Fibroblast of lung (primary cell): Measurements from ENCODE around the gene RHOXF2. TPM values are rescaled to one million over a fixed set of nuclear protein-coding genes. Genes with fewer than 3 reads are reported as not detected.
A peak's percentile ranks its signal among the peaks of the same experiment; 100 is the strongest.
"Not testable (repeated sequence)": the region's sequence is repeated elsewhere in the genome, so short reads cannot be mapped to it uniquely, and the experiment has no call there.

ENCODE experiments used
- DNase-seq, 2 donors: peaks; one replicate each; pipeline versions ENCODE4 v3.0.0 to v3.0.0-alpha.2; 2010; ENCODE audit warnings: low read depth in 2 of 2
- H2AFZ ChIP-seq: 2 replicates; pipeline ENCODE4 v1.5.1; 2012; ENCODE audit warnings: low read length, control low read depth, inconsistent platforms
- H3K27ac ChIP-seq: 2 replicates; pipeline ENCODE4 v1.5.1; 2011; ENCODE audit warnings: low read length, control low read depth; ENCODE audit not compliant: insufficient read depth
- H3K27me3 ChIP-seq: 2 replicates; pipeline ENCODE4 v1.5.1; 2011; ENCODE audit warnings: mild to moderate bottlenecking, low read length; ENCODE audit not compliant: control insufficient read depth, insufficient read depth
- H3K36me3 ChIP-seq: 2 replicates; pipeline ENCODE4 v1.5.1; 2011; ENCODE audit warnings: low read length; ENCODE audit not compliant: control insufficient read depth, insufficient read depth
- H3K4me1 ChIP-seq: 2 replicates; pipeline ENCODE4 v1.5.1; 2011; ENCODE audit warnings: low read length; ENCODE audit not compliant: control insufficient read depth, insufficient read depth; ENCODE audit errors: extremely low read depth
- H3K4me2 ChIP-seq: 2 replicates; pipeline ENCODE4 v1.5.1; 2011; ENCODE audit warnings: low read length, control low read depth; ENCODE audit not compliant: insufficient read depth; ENCODE audit errors: extremely low read depth
- H3K4me3 ChIP-seq, 4 experiments: fragments of 200-600 bp in 1 of 4; sonication (generic) in 1 of 4; replicated peaks in 1 of 4; 2 replicates each; pipeline ENCODE4 v1.5.1; 2011 to 2016; ENCODE audit warnings: low read length in 4 of 4, low read depth in 3 of 4, mild to moderate bottlenecking in 3 of 4, control low read depth in 2 of 4, inconsistent platforms in 1 of 4, mixed read lengths in 1 of 4; ENCODE audit not compliant: insufficient read depth in 1 of 4; ENCODE audit errors: control extremely low read depth in 1 of 4
- H3K79me2 ChIP-seq: 2 replicates; pipeline ENCODE4 v1.5.1; 2012; ENCODE audit warnings: mild to moderate bottlenecking, low read length, inconsistent platforms; ENCODE audit not compliant: control insufficient read depth, insufficient read depth
- H3K9ac ChIP-seq: 2 replicates; pipeline ENCODE4 v1.5.1; 2011; ENCODE audit warnings: mild to moderate bottlenecking, low read length, control low read depth; ENCODE audit not compliant: insufficient read depth
- H3K9me3 ChIP-seq: 2 replicates; pipeline ENCODE4 v1.5.1; 2012; ENCODE audit warnings: low read depth, low read length; ENCODE audit not compliant: control insufficient read depth, insufficient read depth
- H4K20me1 ChIP-seq: 2 replicates; pipeline ENCODE4 v1.5.1; 2011; ENCODE audit warnings: low read length; ENCODE audit not compliant: control insufficient read depth, insufficient read depth; ENCODE audit errors: extremely low read depth
- CTCF ChIP-seq, 2 donors: IDR thresholded peaks in 1 of 2; conservative IDR thresholded peaks in 1 of 2; 1 replicate in 1 of 2; 2 replicates in 1 of 2; pipeline ENCODE4 v1.5.1; 2011 to 2012; ENCODE audit warnings: low read length in 2 of 2, control low read depth in 1 of 2, inconsistent platforms in 1 of 2, low read depth in 1 of 2, mild to moderate bottlenecking in 1 of 2
- EZH2 ChIP-seq: IDR thresholded peaks from 2 replicates; pipeline ENCODE4 v1.5.1; 2012; ENCODE audit warnings: low read length, control low read depth, mild to moderate bottlenecking; ENCODE audit errors: missing control alignments
- polyA plus RNA-seq, 2 donors: library from polyadenylated mRNA; depleted of rRNA in 1 of 2; stranded (reverse) in 1 of 2; unstranded in 1 of 2; fragments of >200 nt; gene quantifications; 2 replicates each; pipeline ENCODE4 v1.2.1, GENCODE V29; 2011 to 2012; ENCODE audit warnings: missing spikeins in 1 of 2
- total RNA-seq: library from RNA; depleted of rRNA; stranded (reverse); fragments of >200 nt; gene quantifications from 2 replicates; pipeline ENCODE4 v1.2.1, GENCODE V29; 2014

The RHOXF2 gene
- total and polyA plus RNA-seq, 2 donors (not counting 1 experiment from before 2014, with no cell fraction given) = not detected

GRCh38 chrX:120115438-120115963 lies 42.9 kb upstream of the RHOXF2 start, which contains the start of gene RHOXF1:
TSS of gene RHOXF1 (minus strand) at chrX:120115913. CDS start at chrX:120115862, 51 bp downstream.
- TF ChIP-seq EZH2 (no peak), CTCF (conservative IDR thresholded peaks at IDR 0.05 in 1 of 2, IDR thresholded peaks at IDR 0.05 in 1 of 2; ENCODE audit: low read depth in 1 of 2, low read length in 2 of 2) (no peak)
- Histone ChIP-seq H3K27me3 (no peaks in the 10 kb centered on the region), H3K27ac (no peak within 1 kb of the TSS), H3K9me3 (no peaks in the 10 kb centered on the region), H4K20me1 (no peaks in the 10 kb centered on the region), H3K36me3 (no peaks in the 10 kb centered on the region), H3K4me1 (no peaks in the 10 kb centered on the region), H3K9ac (no peak within 1 kb of the TSS), H2AFZ (no peak within 1 kb of the TSS), H3K4me2 (no peak within 1 kb of the TSS), H3K4me3 (no peak within 1 kb of the TSS), H3K79me2 (no peaks in the 10 kb centered on the region)
- no peak for DNase-seq

- Histone ChIP-seq H3K36me3 (no peaks in the 10 kb centered on the region), H3K79me2 (no peaks in the 10 kb centered on the region), H3K9ac (no peak overlapping the region), H3K9me3 (no peaks in the 10 kb centered on the region), H2AFZ (no peak overlapping the region), H3K4me1 (no peaks in the 10 kb centered on the region), H4K20me1 (no peaks in the 10 kb centered on the region), H3K4me3 (no peak overlapping the region), H3K27ac (no peak overlapping the region), H3K27me3 (no peaks in the 10 kb centered on the region), H3K4me2 (no peak overlapping the region)
- TF ChIP-seq EZH2 (no peak), CTCF (conservative IDR thresholded peaks at IDR 0.05 in 1 of 2, IDR thresholded peaks at IDR 0.05 in 1 of 2; ENCODE audit: low read depth in 1 of 2, low read length in 2 of 2) (no peak)
- DNase-seq = peak; percentile 8 to 11
Measured at GRCh38 chrX:120120223-120120622, 38.2 kb upstream of the RHOXF2 start.

GRCh38 chrX:120125444-120125843 lies 33.0 kb upstream of the RHOXF2 start:
- no peaks in the 10 kb centered on the region for H3K79me2 ChIP-seq
- H3K4me2 ChIP-seq = peak overlapping the region; percentile 52
- no peaks in the 10 kb centered on the region for H4K20me1 ChIP-seq
- no peak overlapping the region for H3K4me3 ChIP-seq
- peak overlapping the region; percentile 59 for H2AFZ ChIP-seq
- DNase-seq = peak in 1 of 2 donors; percentile 8
- H3K9me3 ChIP-seq = no peaks in the 10 kb centered on the region
- TF ChIP-seq CTCF (conservative IDR thresholded peaks at IDR 0.05 in 1 of 2, IDR thresholded peaks at IDR 0.05 in 1 of 2; ENCODE audit: low read depth in 1 of 2, low read length in 2 of 2) (no peak), EZH2 (no peak)
- no peaks in the 10 kb centered on the region for H3K27me3 ChIP-seq
- H3K4me1 ChIP-seq = no peaks in the 10 kb centered on the region
- no peak overlapping the region for H3K27ac ChIP-seq
- H3K9ac ChIP-seq = no peak overlapping the region
- H3K36me3 ChIP-seq = no peaks in the 10 kb centered on the region

- H3K4me1 ChIP-seq, H4K20me1 ChIP-seq, H3K4me3 ChIP-seq, H3K79me2 ChIP-seq, H2AFZ ChIP-seq, H3K27ac ChIP-seq, DNase-seq, H3K36me3 ChIP-seq, H3K9ac ChIP-seq, H3K4me2 ChIP-seq, H3K27me3 ChIP-seq, H3K9me3 ChIP-seq: not testable (repeated sequence)
Measured at GRCh38 chrX:120128306-120128846, 30.0 kb upstream of the RHOXF2 start.
